Measurements from ENCODE around the gene SNAPC2.

The SNAPC2 gene

DNA sequence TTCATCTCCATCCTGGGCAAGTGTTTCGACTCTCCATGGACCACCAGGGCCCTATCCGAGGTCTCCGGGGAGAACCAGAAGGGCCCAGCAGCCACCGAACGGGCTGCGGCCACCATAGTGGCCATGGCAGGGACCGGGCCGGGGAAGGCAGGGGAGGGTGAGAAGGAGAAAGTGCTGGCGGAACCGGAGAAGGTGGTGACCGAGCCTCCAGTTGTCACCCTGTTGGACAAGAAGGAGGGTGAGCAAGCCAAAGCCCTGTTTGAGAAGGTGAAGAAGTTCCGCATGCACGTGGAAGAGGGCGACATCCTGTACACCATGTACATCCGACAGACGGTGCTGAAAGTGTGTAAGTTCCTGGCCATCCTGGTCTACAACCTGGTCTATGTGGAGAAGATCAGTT lies 21.2 kb upstream of the SNAPC2 start:
- Histone ChIP-seq H3K27me3 (ENCODE audit: control insufficient read depth, insufficient read depth, low read length) (no peaks in the 10 kb centered on the region), H2AFZ (no peak overlapping the region), H3K27ac (no peak overlapping the region), H3K9ac (no peak overlapping the region), H3K4me3 (ENCODE audit: low read depth, low read length) (no peak overlapping the region), H3K36me3 (ENCODE audit: control insufficient read depth, insufficient read depth, low read length) (no peaks in the 10 kb centered on the region), H3K9me3 (ENCODE audit: control insufficient read depth, low read length) (no peaks in the 10 kb centered on the region), H3K79me2 (no peaks in the 10 kb centered on the region), H3K4me2 (ENCODE audit: low read length) (no peak overlapping the region), H3K4me1 (peaks cover 7% of the 10 kb centered on the region)
- TF ChIP-seq, protein P1, sequence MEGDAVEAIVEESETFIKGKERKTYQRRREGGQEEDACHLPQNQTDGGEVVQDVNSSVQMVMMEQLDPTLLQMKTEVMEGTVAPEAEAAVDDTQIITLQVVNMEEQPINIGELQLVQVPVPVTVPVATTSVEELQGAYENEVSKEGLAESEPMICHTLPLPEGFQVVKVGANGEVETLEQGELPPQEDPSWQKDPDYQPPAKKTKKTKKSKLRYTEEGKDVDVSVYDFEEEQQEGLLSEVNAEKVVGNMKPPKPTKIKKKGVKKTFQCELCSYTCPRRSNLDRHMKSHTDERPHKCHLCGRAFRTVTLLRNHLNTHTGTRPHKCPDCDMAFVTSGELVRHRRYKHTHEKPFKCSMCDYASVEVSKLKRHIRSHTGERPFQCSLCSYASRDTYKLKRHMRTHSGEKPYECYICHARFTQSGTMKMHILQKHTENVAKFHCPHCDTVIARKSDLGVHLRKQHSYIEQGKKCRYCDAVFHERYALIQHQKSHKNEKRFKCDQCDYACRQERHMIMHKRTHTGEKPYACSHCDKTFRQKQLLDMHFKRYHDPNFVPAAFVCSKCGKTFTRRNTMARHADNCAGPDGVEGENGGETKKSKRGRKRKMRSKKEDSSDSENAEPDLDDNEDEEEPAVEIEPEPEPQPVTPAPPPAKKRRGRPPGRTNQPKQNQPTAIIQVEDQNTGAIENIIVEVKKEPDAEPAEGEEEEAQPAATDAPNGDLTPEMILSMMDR (IDR thresholded peaks at IDR 0.05), result no peak

DNA sequence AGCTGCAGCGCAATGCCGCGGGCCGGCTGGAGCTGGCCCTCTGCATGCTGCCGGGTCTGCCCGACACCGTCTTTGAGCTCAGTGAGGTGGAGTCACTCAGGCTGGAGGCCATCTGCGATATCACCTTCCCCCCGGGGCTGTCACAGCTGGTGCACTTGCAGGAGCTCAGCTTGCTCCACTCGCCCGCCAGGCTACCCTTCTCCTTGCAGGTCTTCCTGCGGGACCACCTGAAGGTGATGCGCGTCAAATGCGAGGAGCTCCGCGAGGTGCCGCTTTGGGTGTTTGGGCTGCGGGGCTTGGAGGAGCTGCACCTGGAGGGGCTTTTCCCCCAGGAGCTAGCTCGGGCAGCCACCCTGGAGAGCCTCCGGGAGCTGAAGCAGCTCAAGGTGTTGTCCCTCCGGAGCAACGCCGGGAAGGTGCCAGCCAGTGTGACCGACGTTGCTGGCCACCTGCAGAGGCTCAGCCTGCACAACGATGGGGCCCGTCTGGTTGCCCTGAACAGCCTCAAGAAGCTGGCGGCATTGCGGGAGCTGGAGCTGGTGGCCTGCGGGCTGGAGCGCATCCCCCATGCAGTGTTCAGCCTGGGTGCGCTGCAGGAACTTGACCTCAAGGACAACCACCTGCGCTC lies 20.3 kb upstream of the SNAPC2 start:
- no peak overlapping the region for H2AFZ ChIP-seq
- H3K4me1 ChIP-seq, result peaks cover 9% of the 10 kb centered on the region
- H3K4me3 ChIP-seq (ENCODE audit: low read depth, low read length), result no peak overlapping the region
- H3K79me2 ChIP-seq, result peaks cover 8% of the 10 kb centered on the region
- H3K27me3 ChIP-seq (ENCODE audit: control insufficient read depth, insufficient read depth, low read length), result no peaks in the 10 kb centered on the region
- H3K9me3 ChIP-seq (ENCODE audit: control insufficient read depth, low read length), result no peaks in the 10 kb centered on the region
- no peak overlapping the region for H3K27ac ChIP-seq
- H3K9ac ChIP-seq, result no peak overlapping the region
- TF ChIP-seq, protein P1 (IDR thresholded peaks at IDR 0.05), result no peak
- no peak overlapping the region for H3K4me2 ChIP-seq (ENCODE audit: low read length)
- no peaks in the 10 kb centered on the region for H3K36me3 ChIP-seq (ENCODE audit: control insufficient read depth, insufficient read depth, low read length)

- Histone ChIP-seq H3K4me1 (peaks cover 14% of the 10 kb centered on the region), H2AFZ (no peak overlapping the region), H3K4me2 (ENCODE audit: low read length) (no peak overlapping the region), H3K27me3 (ENCODE audit: control insufficient read depth, insufficient read depth, low read length) (no peaks in the 10 kb centered on the region), H3K9me3 (ENCODE audit: control insufficient read depth, low read length) (no peaks in the 10 kb centered on the region), H3K27ac (no peak overlapping the region), H3K36me3 (ENCODE audit: control insufficient read depth, insufficient read depth, low read length) (no peaks in the 10 kb centered on the region), H3K4me3 (ENCODE audit: low read depth, low read length) (no peak overlapping the region), H3K79me2 (peaks cover 13% of the 10 kb centered on the region), H3K9ac (no peak overlapping the region)
- TF ChIP-seq, protein P1 (IDR thresholded peaks at IDR 0.05), result no peak
Measured at GRCh38 chr19:7900401-7900870, 19.7 kb upstream of the SNAPC2 start.

- Histone ChIP-seq H3K36me3 (ENCODE audit: control insufficient read depth, insufficient read depth, low read length) (no peaks in the 10 kb centered on the region), H3K27ac (no peak overlapping the region)
Measured at GRCh38 chr19:7900931-7901330, 19.2 kb upstream of the SNAPC2 start.

More at GRCh38 chr19:7900931-7901330, 19.2 kb upstream of the SNAPC2 start:
- Histone ChIP-seq H3K9ac (no peak overlapping the region), H2AFZ (no peak overlapping the region), H3K27me3 (ENCODE audit: control insufficient read depth, insufficient read depth, low read length) (no peaks in the 10 kb centered on the region), H3K4me3 (ENCODE audit: low read depth, low read length) (no peak overlapping the region), H3K9me3 (ENCODE audit: control insufficient read depth, low read length) (no peaks in the 10 kb centered on the region), H3K79me2 (peaks cover 18% of the 10 kb centered on the region), H3K4me1 (peaks cover 17% of the 10 kb centered on the region), H3K4me2 (ENCODE audit: low read length) (no peak overlapping the region)
- TF ChIP-seq, protein P1 (IDR thresholded peaks at IDR 0.05), result no peak
